Pericardium fibroblast (primary cell): ENCODE results near the gene GLT8D1. TPM values are rescaled to one million over a fixed set of nuclear protein-coding genes. Genes with fewer than 3 reads are reported as not detected.

Experiments
- total RNA-seq: library from RNA; depleted of rRNA; stranded (reverse); fragments of >200 nt; gene quantifications from 2 replicates; pipeline ENCODE4 v1.2.3, GENCODE V29; 2015

The GLT8D1 gene, protein sequence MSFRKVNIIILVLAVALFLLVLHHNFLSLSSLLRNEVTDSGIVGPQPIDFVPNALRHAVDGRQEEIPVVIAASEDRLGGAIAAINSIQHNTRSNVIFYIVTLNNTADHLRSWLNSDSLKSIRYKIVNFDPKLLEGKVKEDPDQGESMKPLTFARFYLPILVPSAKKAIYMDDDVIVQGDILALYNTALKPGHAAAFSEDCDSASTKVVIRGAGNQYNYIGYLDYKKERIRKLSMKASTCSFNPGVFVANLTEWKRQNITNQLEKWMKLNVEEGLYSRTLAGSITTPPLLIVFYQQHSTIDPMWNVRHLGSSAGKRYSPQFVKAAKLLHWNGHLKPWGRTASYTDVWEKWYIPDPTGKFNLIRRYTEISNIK
- 98.6 and 99.8 TPM in 2 replicates for total RNA-seq

DNA sequence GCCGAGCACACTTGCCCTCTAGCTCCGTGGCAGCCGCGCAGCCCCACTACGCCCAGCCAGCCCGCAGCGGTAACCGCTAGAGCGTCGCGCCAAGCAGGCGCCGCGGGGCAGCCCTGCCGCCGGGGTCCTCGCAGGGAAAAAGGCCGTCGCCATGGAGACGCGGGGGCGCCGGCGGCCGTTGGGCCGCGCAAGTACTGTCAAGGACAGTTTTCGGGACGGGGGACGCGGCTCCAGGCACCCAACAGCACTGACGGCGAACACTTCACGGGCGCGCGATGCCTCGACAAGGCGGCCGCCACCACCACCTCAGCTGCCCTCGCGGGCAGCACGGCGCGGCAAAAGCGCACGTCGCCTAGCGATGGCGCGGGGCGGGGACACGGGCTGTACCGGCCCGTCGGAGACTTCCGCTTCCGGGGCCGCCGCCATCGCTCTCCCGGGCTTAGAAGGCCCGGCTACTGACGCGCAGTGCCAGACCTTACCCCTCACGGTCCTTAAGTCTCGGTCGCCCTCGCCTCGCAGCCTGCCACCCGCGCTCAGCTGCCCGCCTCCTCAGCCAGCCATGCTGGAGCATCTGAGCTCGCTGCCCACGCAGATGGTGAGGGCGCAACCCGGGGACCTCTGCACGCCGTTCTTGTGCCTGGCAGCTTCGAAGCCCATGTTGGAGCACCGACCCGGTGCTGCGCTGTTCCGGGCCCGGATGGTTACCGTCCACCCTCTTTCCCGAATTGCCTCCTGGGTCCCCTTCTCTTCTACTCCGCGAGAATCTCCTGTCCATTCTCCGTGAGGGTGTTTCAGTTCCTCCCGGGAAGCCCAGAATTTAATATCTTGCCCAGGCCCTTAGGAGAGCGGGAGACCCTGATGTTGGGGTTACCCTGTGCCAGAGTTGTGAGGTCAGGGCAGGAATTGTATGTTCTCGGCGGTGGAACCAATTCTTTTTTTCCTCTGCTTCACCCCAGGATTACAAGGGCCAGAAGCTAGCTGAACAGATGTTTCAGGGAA, at the start of gene GLT8D1, which contains the start of gene SPCS1:
TSS of gene GLT8D1 (minus strand) at position 104 of the 999 bp plus-strand sequence. CDS start 5,331 bp downstream, outside the sequence.
TSS of gene SPCS1 (plus strand) at position 419 of the 999 bp plus-strand sequence. CDS start at position 560, 141 bp downstream.

DNA sequence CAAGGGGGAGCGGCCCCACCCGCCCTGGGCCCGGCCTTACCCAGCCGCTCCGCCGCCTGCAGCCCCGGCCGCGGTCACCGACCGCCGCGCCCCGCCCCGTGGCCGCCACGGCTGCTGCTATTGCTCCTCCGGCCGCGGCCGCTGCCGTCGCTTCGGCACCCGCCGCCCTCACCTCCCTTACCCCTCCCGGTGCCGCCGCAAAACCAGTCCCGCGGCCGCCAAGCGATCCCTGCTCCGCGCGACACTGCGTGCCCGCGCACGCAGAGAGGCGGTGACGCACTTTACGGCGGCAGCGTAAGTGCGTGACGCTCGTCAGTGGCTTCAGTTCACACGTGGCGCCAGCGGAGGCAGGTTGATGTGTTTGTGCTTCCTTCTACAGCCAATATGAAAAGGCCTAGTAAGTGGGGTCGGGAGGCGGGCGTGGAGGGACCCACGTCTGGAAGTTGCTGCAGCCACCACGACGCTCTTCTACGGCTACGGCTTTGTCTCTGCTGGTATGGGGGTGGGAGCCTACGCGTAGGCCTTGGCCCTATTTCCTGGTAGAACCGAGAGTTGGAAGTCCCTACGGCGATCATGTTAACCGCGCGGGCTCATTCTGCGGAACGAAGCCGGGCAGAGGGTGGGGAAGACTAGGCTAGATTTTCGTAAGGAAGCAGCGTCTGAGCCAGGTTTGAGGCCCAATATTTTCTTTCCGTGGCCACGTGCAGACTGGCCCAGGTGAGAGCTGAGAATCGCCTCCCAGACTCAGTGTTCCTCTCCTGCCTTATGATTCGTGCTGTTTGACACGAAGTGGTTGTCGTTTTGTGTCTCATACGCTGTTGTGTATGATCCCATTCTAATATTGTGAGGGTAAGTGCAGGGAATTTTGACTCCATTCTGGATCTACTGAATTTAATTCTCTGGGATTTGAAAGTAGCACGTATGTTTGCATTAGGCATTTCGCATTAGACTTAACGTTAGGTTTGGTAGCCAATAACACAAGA, 19.6 kb downstream of the GLT8D1 start, which contains the start of the genes GNL3 and PBRM1:
TSS of gene GNL3 (plus strand) at position 324 of the 983 bp plus-strand sequence. CDS start at position 385, 61 bp downstream.
TSS of gene PBRM1 (minus strand) at position 205 of the 983 bp plus-strand sequence.

Other genes starting within 250 kb of the GLT8D1 start
- gene STAB1, start 210.5 kb downstream of the GLT8D1 start, total RNA-seq: 0.47 and 1.4 TPM in 2 replicates
- gene NT5DC2, start 171.9 kb downstream of the GLT8D1 start, total RNA-seq: 158 and 169 TPM in 2 replicates
- gene UQCC5, start 169.2 kb downstream of the GLT8D1 start, total RNA-seq: 35.5 and 81.3 TPM in 2 replicates
- 19.0 and 37.4 TPM in 2 replicates for gene PBRM1, start 19.9 kb downstream of the GLT8D1 start, total RNA-seq
- gene GNL3, start 19.8 kb downstream of the GLT8D1 start, total RNA-seq: 68.4 and 70.4 TPM in 2 replicates
- 138 and 162 TPM in 2 replicates for gene SPCS1, start 315 bp upstream of the GLT8D1 start, total RNA-seq
- gene NEK4, start 65.1 kb upstream of the GLT8D1 start, total RNA-seq: 5.9 and 6.3 TPM in 2 replicates
- not detected in 2 replicates for gene ITIH1, start 71.8 kb upstream of the GLT8D1 start, total RNA-seq
- 0.51 and 10.7 TPM in 2 replicates for gene ITIH3, start 89.0 kb upstream of the GLT8D1 start, total RNA-seq
- gene ITIH4, start 124.9 kb upstream of the GLT8D1 start, total RNA-seq: 0.23 TPM in 1 of 2 replicates, not detected in the other
- not detected in 2 replicates for gene MUSTN1, start 129.2 kb upstream of the GLT8D1 start, total RNA-seq
- 12.6 and 13.0 TPM in 2 replicates for gene STIMATE, start 191.8 kb upstream of the GLT8D1 start, total RNA-seq